ENCODE data around the gene IL15.

IL15 gene

GRCh38 chr4:141660880-141661279 is 24.5 kb downstream of the IL15 start:
- Histone ChIP-seq H3K79me2 (ENCODE audit: control insufficient read depth, low read length) (no peaks in the 10 kb centered on the region), H3K4me3 (ENCODE audit: low read length) (no peak overlapping the region), H3K36me3 (ENCODE audit: control insufficient read depth, low read length) (no peaks in the 10 kb centered on the region), H3K9me2 (replicated peaks; ENCODE audit: control insufficient read depth, low read length) (no peaks in the 10 kb centered on the region), H3K9me3 (ENCODE audit: control insufficient read depth, insufficient read depth, low read length) (no peaks in the 10 kb centered on the region), H3K4me2 (ENCODE audit: low read length) (no peak overlapping the region), H4K20me1 (ENCODE audit: control insufficient read depth, insufficient read depth, low read depth, low read length) (no peaks in the 10 kb centered on the region), H3F3A (ENCODE audit: control insufficient read depth, insufficient read depth) (no peaks in the 10 kb centered on the region), H3K27ac (ENCODE audit: low read depth, low read length) (no peak overlapping the region), H3K4me1 (ENCODE audit: control insufficient read depth, low read length) (no peaks in the 10 kb centered on the region), H3K27me3 (ENCODE audit: control insufficient read depth, low read length) (no peaks in the 10 kb centered on the region)
- TF ChIP-seq CTCF (IDR thresholded peaks at IDR 0.05; ENCODE audit: low read depth, low read length, poor library complexity, severe bottlenecking) (no peak), EZH2phosphoT487 (IDR thresholded peaks at IDR 0.05; ENCODE audit: borderline replicate concordance, low read length) (no peak)

GRCh38 chr4:141668200-141668910 is 32.0 kb downstream of the IL15 start:
- no peaks in the 10 kb centered on the region for H3K27me3 ChIP-seq (ENCODE audit: control insufficient read depth, low read length)
- no peaks in the 10 kb centered on the region for H3K9me3 ChIP-seq (ENCODE audit: control insufficient read depth, insufficient read depth, low read length)
- no peaks in the 10 kb centered on the region for H3K36me3 ChIP-seq (ENCODE audit: control insufficient read depth, low read length)
- H3F3A ChIP-seq (ENCODE audit: control insufficient read depth, insufficient read depth) = no peaks in the 10 kb centered on the region
- no peaks in the 10 kb centered on the region for H3K9me2 ChIP-seq (replicated peaks; ENCODE audit: control insufficient read depth, low read length)
- TF ChIP-seq EZH2phosphoT487 (IDR thresholded peaks at IDR 0.05; ENCODE audit: borderline replicate concordance, low read length) (no peak), CTCF (IDR thresholded peaks at IDR 0.05; ENCODE audit: low read depth, low read length, poor library complexity, severe bottlenecking) (no peak)
- no peaks in the 10 kb centered on the region for H3K79me2 ChIP-seq (ENCODE audit: control insufficient read depth, low read length)
- no peaks in the 10 kb centered on the region for H4K20me1 ChIP-seq (ENCODE audit: control insufficient read depth, insufficient read depth, low read depth, low read length)
- no peak overlapping the region for H3K4me3 ChIP-seq (ENCODE audit: low read length)
- no peaks in the 10 kb centered on the region for H3K4me1 ChIP-seq (ENCODE audit: control insufficient read depth, low read length)
- H3K27ac ChIP-seq (ENCODE audit: low read depth, low read length) = no peak overlapping the region
- H3K4me2 ChIP-seq (ENCODE audit: low read length) = no peak overlapping the region

GRCh38 chr4:141669501-141669900 is 33.1 kb downstream of the IL15 start:
- H3K4me1 ChIP-seq (ENCODE audit: control insufficient read depth, low read length) = no peaks in the 10 kb centered on the region
- H3K9me2 ChIP-seq (replicated peaks; ENCODE audit: control insufficient read depth, low read length) = no peaks in the 10 kb centered on the region
- H3K9me3 ChIP-seq (ENCODE audit: control insufficient read depth, insufficient read depth, low read length) = no peaks in the 10 kb centered on the region
- TF ChIP-seq EZH2phosphoT487 (IDR thresholded peaks at IDR 0.05; ENCODE audit: borderline replicate concordance, low read length) = no peak
- TF ChIP-seq CTCF (IDR thresholded peaks at IDR 0.05; ENCODE audit: low read depth, low read length, poor library complexity, severe bottlenecking) = no peak
- no peaks in the 10 kb centered on the region for H3K79me2 ChIP-seq (ENCODE audit: control insufficient read depth, low read length)
- no peaks in the 10 kb centered on the region for H3F3A ChIP-seq (ENCODE audit: control insufficient read depth, insufficient read depth)
- H3K4me3 ChIP-seq (ENCODE audit: low read length) = no peak overlapping the region
- H3K27ac ChIP-seq (ENCODE audit: low read depth, low read length) = no peak overlapping the region
- H3K27me3 ChIP-seq (ENCODE audit: control insufficient read depth, low read length) = no peaks in the 10 kb centered on the region
- no peak overlapping the region for H3K4me2 ChIP-seq (ENCODE audit: low read length)
- no peaks in the 10 kb centered on the region for H4K20me1 ChIP-seq (ENCODE audit: control insufficient read depth, insufficient read depth, low read depth, low read length)
- no peaks in the 10 kb centered on the region for H3K36me3 ChIP-seq (ENCODE audit: control insufficient read depth, low read length)

Data from DOHH2 (cell line).